NCI-H510A (cell line): Measurements from ENCODE around the gene PARM1.

Source experiments
- DNase-seq: peaks from one replicate; lab custom pipeline; 2025; lab: John Stamatoyannopoulos, UW

Gene PARM1

GRCh38 chr4:75081561-75081960 lies 148.6 kb downstream of the PARM1 start:
- DNase-seq, result no peak

DNA sequence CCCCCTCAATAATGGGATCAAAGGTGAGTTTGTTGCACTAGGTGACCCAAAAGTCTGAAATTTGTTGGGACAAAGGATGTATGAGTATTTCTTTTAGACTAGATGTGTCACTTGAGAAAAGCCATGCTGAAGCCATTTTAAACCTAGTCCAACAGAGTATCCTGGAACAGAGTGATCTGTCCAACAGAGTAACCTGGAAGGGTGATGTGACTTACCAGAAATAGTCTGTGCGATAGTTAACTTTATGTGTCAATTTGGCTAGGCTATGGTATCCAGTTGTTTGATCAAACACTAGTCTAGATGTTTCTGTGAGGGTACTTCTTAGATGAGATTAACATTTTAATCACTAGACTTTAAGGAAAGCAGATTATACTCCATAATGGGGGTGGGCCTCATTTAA lies 154.5 kb downstream of the PARM1 start:
- DNase-seq, result no peak

DNA sequence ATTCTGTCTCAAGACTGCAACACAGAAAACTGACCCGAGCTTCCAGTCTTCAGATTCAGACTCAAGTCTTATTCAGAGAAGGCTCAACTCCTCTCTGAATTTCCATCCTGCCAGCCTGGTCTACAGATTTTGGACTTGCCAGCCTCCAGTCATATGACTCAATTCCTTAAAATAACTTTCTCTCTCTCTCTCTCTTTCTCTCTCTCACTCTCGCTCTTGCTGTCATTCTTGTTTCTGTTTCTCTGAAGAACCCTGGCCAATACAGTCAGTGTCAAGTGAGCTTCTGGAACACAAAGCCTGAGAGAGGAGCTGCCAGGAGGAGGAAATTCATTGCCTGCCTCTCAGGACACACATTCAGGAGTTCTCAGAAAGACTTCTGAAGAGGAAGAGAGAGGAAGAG lies 154.9 kb downstream of the PARM1 start:
- DNase-seq, result no peak

- DNase-seq, result no peak
These were observed 156.3 kb downstream of the PARM1 start for GRCh38 chr4:75089206-75089605.

GRCh38 chr4:75099321-75099720 lies 166.4 kb downstream of the PARM1 start:
- DNase-seq, result no peak
